ENCODE data around the gene TRMT2A. TPM values are rescaled to one million over a fixed set of nuclear protein-coding genes. Genes with fewer than 3 reads are reported as not detected.

The TRMT2A gene
- 53.2 TPM for total RNA-seq

DNA sequence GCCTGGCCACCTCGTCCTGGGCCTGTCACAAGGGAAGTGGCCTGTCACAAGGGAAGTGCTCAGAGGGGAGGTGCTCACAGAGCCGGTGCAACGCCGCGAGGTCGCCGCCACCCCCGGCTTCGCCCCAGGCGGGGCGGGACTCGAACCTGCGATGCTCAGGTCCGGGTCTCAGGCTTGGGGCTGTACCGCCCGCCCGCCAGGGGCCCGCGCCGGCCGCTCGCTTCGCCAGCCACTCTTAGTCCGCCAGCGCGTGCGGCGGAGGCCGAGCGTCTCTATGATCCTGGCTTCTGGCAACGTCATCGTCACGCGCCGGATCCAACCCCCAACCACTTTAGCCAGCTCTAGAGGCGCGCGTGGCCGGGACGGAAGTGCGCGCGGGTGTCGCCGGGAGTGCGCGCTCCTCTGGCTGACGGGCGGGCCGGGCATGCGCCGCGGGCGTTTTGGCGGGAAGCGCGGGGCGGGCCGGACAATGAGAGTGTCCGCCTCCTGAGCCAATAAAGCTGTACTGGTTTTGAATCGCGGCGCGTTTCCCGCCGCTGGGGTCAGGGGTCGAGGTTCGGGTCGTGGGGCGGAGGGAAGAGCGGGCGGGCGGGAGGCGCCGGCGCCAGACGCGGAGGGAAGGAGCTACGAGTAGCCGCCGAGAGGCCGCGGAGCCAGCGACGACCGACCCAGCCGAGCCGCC is at the start of gene TRMT2A:
TSS of gene TRMT2A (minus strand) at position 276 of the 682 bp plus-strand sequence. CDS start 320 bp downstream, outside the sequence.

GRCh38 chr22:20150381-20151275 is 33.6 kb upstream of the TRMT2A start, which contains the start of gene CCDC188:
CCDC188 (minus strand) TSS chr22:20151055; CDS start chr22:20150986, 69 bp downstream.

DNA sequence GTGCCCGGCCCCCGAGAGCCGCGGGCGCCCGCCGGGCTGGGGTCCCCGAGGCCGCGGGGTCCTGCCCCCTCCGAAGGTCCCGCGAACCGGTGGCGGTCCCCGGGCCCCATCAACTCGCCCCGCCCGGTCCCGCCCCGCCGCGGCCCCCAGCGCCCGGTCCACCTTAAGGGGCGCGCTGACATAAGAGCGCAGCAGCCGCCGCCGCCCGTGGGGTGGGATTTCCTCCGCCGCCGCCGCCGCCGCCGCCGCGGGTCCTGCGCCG is 14.5 kb upstream of the TRMT2A start, which contains the start of gene ZDHHC8:
TSS of gene ZDHHC8 (plus strand) at position 208 of the 262 bp plus-strand sequence. CDS start 144 bp downstream, outside the sequence.

DNA sequence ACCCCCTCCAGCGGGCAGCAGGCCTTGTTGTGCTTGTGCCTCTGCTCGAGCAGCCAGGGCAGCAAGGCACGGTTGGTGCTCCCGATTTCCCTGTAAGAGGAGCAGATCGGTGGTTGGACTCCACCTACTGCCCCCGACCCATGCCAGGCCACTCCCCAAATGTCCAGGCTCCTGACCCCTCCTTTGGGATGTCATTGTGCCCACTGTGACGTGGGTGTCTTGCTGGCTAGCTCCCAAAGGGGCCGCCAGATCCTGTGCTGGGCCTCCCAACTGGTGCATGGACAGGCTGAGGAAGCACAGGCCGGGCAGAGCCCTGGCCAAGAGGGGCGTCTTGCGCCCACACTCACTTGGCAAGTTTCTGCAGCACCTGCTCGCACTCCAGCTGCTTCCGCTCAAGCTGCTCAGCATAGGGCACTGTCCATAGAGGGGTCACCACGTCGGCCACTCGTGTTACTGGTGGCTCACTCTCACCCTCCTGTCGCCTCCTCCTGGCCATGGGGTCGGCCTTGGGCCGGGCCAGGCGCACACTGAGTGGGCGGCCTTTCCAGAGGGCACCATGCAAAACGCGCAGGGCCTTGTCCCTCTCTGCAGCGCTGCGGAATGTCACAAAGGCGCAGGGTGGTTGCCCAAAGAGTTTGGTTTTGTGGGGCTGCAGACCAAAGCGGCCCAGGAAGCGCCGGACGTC is 1.2 kb downstream of the TRMT2A start, which contains the start of gene RANBP1:
TSS of gene RANBP1 (plus strand) at position 414 of the 685 bp plus-strand sequence. CDS start at position 495, 81 bp downstream.

DNA sequence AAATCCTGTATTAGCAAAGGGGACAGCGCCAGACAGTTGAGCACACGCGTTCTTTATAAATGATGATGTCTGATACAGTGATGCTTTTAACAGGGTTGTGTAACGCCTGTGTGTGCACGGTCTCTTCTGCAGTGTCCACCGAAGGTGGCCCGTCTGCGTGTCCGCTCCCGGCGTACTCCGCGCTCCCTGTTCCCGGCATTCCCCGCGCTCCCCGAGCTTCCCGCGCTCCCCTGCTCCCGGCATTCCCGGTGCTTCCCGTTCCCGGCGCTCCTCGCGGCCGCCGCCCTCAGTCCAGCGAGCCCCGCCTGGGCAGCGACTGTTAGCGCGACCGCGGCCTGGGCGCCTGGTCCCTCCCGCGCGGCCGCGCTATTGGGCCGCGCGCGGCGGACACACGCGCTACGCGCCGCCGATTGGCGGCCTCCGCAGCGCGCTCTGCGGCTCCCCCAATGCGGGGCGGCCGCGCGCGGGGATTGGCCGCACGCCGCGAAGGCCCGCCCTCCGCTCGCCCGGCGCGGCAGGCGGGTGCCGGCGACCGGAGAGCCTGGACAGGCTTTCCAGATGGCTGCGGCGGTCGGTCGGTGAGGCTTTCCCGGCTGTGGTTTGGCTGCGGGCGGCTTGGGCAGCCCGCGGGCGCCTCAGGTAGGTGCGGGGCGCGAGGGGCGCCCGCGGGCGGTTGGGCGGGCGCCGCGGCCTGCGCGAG is 37.1 kb downstream of the TRMT2A start, which contains the start of gene DGCR8:
TSS of gene DGCR8 (plus strand) at position 497 of the 700 bp plus-strand sequence. CDS start 5,723 bp downstream, outside the sequence.

Other genes starting within 250 kb of the TRMT2A start
- 168 TPM for gene COMT, start 175.5 kb downstream of the TRMT2A start, total RNA-seq
- 17.9 TPM for gene TXNRD2, start 175.4 kb downstream of the TRMT2A start, total RNA-seq
- gene ARVCF, start 100.4 kb downstream of the TRMT2A start, total RNA-seq, result 169 TPM
- 29.8 TPM for gene TANGO2, start 96.1 kb downstream of the TRMT2A start, total RNA-seq
- 34.7 TPM for gene DGCR8, start 37.0 kb downstream of the TRMT2A start, total RNA-seq
- gene RANBP1, start 1.1 kb downstream of the TRMT2A start, total RNA-seq, result 153 TPM
- gene ZDHHC8, start 14.6 kb upstream of the TRMT2A start, total RNA-seq, result 42.6 TPM
- gene CCDC188, start 33.8 kb upstream of the TRMT2A start, total RNA-seq, result 1.4 TPM
- 9.7 TPM for gene RTN4R, start 151.1 kb upstream of the TRMT2A start, total RNA-seq
- gene DGCR6L, start 202.8 kb upstream of the TRMT2A start, total RNA-seq, result 41.8 TPM